T-helper 9 cell (primary cell): ENCODE data around the gene DUSP7.

ENCODE experiments used
- DNase-seq: peaks from one replicate; pipeline ENCODE4 v3.0.0-alpha.2; 2020
- total RNA-seq, 2 donors: gene quantifications; one replicate each; lab custom pipeline; 2026; lab: John Stamatoyannopoulos, UW

Gene DUSP7
- total RNA-seq, result 9.9 to 32.1 reads per million in 2 donors

GRCh38 chr3:52056521-52056967, at the start of gene DUSP7:
Gene DUSP7, minus strand, starts transcription at chr3:52056571. Its CDS starts 205 bp downstream, at chr3:52056366.
- DNase-seq, result peak; percentile 61

GRCh38 chr3:52104684-52105640, 48.6 kb upstream of the DUSP7 start:
- no peak for DNase-seq

- DNase-seq, result no peak
These were observed 46.6 kb upstream of the DUSP7 start for GRCh38 chr3:52102934-52103333.

- no peak for DNase-seq
These were observed 42.6 kb upstream of the DUSP7 start for GRCh38 chr3:52099001-52099401.

- DNase-seq, result no peak
These were observed 41.6 kb upstream of the DUSP7 start for GRCh38 chr3:52097851-52098507.

GRCh38 chr3:52095990-52096775, 39.8 kb upstream of the DUSP7 start:
- no peak for DNase-seq

- no peak for DNase-seq
These were observed 38.5 kb upstream of the DUSP7 start for GRCh38 chr3:52094571-52095485.

GRCh38 chr3:52093756-52094545, 37.6 kb upstream of the DUSP7 start:
- no peak for DNase-seq

GRCh38 chr3:52092891-52093290, 36.5 kb upstream of the DUSP7 start:
- no peak for DNase-seq

- DNase-seq, result no peak
These were observed 35.9 kb upstream of the DUSP7 start for GRCh38 chr3:52092271-52092660.

- DNase-seq, result no peak
These were observed 35.4 kb upstream of the DUSP7 start for GRCh38 chr3:52091586-52092270.

GRCh38 chr3:52090933-52091468, 34.6 kb upstream of the DUSP7 start:
- no peak for DNase-seq

- no peak for DNase-seq
These were observed 34.0 kb upstream of the DUSP7 start for GRCh38 chr3:52090131-52090932.

GRCh38 chr3:52089691-52090090, 33.3 kb upstream of the DUSP7 start:
- DNase-seq, result no peak

GRCh38 chr3:52088445-52089367, 32.3 kb upstream of the DUSP7 start:
- no peak for DNase-seq

GRCh38 chr3:52087731-52088130, 31.4 kb upstream of the DUSP7 start:
- DNase-seq, result no peak

- DNase-seq, result no peak
These were observed 30.7 kb upstream of the DUSP7 start for GRCh38 chr3:52086976-52087663.
